ENCODE results near the gene ARHGAP33.

The ARHGAP33 gene

GRCh38 chr19:35740423-35741202, 34.8 kb upstream of the ARHGAP33 start:
- DNase-seq (ENCODE audit: low spot score), result peak; percentile 100

DNA sequence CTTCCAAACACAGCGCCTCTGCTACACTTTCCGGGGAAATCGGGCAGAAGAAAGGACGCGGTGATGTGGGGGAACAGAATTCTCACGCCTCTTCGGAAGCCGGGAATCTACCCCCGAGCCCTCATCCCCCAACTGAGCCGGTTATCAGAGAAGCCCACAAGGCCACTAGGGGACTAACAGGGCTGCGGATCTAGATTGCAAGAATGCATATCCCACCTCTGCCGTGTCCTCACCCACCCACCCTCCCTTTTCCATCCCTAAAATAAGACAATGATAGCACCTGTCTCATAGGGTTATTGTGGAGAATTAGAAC, 34.2 kb upstream of the ARHGAP33 start:
- DNase-seq (ENCODE audit: low spot score), result no peak

DNA sequence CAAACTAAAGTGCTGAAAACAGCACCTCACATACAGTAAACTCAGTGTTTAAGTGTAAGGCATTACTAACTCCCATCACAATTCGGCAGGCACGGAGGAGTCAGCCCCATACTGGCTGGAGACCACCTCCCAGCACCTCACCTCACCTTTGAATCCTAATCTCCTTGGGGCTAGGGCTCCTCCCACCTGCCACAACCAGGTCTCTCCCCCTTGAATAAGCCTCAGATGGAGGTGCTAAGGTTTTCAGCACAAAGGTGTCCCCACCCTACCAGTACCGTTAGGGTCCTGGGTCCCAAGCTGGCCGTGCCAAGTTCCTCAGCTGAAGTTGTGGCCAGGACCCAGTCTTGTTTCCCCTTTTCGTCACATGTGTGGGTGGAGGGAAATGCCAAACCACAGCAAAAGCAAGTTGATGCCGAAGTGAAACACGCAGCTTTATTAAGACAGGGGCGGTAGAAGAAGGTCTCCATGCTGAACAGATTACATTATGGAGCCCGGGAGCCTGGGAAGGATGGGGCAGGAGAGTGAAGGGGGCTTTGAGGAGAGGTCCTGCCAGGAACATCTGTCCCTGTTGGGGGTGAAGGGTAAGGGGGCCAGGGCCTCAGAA, 33.1 kb upstream of the ARHGAP33 start, which contains the start of gene IGFLR1:
Gene IGFLR1 (minus strand): TSS at position 332 of the 604 bp plus-strand sequence. CDS start 1,272 bp downstream, outside the sequence.
- no peak for DNase-seq (ENCODE audit: low spot score)

DNA sequence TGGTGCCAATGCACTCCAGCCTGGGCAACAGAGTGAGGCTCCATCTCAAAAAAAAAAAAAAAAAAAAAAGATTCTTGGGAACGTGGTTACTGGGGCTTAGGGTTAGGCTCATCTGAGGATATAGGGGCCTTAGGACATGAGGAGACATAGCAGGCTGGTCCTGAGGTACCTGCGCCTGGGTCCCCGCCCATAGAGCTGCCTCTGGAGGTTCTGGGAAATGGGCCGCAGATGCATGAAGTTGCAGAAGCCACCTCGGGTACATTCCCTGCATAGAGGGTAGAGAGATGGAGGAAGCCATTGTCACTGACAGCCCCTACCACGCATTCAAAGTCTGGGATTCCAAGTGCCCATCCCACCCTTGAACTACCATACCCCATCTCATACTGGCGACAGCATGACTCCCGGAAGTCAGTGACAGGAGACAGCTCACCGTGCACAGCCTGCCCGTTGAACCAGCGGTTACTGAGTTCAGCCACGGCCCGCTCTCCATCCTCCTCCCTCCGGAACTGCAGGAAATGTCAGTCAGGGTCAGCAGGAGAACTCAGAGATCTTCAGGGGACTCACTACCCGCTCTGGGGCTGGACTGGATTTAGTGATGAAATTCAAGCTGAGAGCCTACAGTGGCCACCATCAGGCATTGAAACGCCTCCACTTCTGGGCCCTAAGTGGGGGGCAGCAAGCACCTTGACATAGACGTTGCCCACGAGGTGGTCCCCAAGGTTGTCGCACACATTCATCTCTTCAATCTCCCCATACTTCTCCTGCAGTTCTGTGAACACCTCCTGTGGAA, 31.5 kb upstream of the ARHGAP33 start:
- DNase-seq (ENCODE audit: low spot score), result no peak

GRCh38 chr19:35744430-35745327, 30.7 kb upstream of the ARHGAP33 start:
- DNase-seq (ENCODE audit: low spot score), result peak; percentile 93

GRCh38 chr19:35745328-35746086, 29.9 kb upstream of the ARHGAP33 start, which contains the start of the genes PSENEN and U2AF1L4:
PSENEN (plus strand) TSS chr19:35745651; CDS start chr19:35745931, 280 bp downstream.
U2AF1L4 (minus strand) TSS chr19:35745418; CDS start chr19:35745391, 27 bp downstream.
- peak; percentile 97 for DNase-seq (ENCODE audit: low spot score)

GRCh38 chr19:35746087-35746462, 29.3 kb upstream of the ARHGAP33 start:
- DNase-seq (ENCODE audit: low spot score), result no peak

DNA sequence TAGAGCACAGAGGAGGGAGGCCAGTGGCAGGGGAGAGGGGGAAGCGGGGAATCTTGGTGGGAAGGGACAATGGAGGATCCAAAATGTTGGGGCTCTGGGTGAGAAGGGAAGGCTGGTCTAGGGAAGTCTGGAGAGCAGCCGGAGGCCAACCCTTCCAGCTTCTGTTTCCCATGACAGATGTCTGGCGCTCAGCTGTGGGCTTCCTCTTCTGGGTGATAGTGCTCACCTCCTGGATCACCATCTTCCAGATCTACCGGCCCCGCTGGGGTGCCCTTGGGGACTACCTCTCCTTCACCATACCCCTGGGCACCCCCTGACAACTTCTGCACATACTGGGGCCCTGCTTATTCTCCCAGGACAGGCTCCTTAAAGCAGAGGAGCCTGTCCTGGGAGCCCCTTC, 28.8 kb upstream of the ARHGAP33 start:
- DNase-seq (ENCODE audit: low spot score), result no peak

DNA sequence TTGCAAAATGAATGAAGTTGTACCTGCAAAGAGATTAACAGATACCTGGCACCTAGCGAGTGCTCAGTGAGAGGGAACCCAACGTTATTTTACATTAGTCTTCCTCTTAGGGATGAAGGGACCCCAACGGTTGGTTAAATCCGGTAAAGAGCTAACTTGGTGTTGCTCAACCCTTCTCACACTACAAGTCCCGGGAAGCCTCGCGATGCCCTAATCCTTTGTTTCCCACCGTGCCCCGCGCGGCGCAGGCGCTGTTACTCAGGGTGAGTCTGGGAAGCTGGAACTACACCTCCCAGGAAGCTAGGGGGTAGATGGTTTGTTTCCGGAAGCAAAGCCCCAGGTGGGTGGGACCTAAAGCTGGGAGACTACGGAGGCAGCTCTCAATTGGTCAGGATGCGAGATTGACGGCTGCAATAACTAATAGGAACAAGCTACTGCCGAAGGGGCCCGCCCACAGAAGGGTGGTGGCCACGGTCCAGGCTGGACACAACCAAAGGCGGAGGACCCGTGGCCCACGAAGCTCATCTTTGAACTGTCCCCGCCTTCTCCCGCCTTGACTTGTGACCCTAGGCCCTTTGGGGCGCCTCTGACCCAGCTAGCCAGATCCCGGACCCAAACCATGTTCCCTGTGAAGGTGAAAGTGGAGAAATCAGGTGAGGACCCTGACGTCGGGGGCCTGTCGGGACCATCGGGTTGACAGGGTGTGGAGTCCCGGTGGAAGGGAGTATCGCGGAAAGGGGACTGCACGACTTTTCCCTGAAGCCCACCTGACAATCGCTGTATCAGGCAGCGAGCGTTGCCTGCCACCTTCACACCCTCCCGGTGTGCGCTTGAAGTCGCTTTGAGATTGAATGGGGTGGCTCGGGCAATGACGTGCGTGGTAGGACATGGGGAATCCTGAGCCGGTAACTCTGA, 27.0 kb upstream of the ARHGAP33 start, which contains the start of gene LIN37:
Gene LIN37 (plus strand): TSS at position 471 of the 915 bp plus-strand sequence. CDS start 149 bp downstream, at position 620.
- DNase-seq (ENCODE audit: low spot score), result peak; percentile 99

DNA sequence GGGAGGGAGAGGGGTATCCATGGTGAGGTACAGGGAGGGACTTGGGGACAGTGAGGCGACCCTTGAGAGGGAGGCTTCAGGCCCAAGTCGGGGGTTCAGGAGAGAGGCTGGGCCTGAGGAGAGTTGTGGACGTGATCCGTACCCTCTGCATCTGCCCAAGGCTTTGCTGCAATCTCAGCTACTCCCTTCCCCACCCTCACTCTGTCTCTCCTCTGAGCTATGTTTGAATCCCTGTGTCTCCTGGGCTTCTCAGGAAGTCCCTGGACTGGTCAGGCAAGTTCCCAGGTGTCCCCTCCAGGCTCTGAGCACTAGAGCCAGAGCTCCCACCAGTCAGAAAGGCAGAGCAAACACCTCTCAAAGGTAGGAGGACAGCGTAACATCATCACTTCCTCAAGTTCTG, 25.2 kb upstream of the ARHGAP33 start:
- no peak for DNase-seq (ENCODE audit: low spot score)

- no peak for DNase-seq (ENCODE audit: low spot score)
These were observed 23.3 kb upstream of the ARHGAP33 start for GRCh38 chr19:35751839-35752745.

DNA sequence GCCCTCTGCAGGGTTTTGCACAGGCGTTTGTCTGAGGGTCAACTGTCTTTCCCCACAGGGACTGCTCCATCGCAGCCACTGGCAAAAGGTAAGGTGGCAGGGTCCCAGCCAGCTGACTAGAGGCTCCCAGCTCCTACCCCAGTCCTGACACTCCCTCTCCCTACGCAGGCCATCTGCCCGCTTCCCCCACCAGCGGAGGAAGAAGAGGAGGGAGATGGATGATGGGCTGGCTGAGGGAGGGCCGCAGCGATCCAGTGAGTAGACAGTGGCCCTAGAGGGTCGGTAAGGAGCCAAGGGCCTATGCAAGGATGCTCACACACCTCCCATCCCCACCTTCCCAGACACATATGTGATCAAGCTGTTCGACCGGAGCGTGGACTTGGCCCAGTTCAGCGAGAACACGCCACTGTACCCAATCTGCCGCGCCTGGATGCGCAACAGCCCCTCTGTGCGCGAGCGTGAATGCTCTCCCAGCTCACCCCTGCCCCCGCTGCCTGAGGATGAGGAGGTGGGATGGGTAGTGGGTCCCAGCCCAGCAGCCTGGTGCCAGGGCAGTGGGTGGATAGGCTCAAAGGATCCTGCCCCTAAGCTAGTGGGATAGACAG, 22.5 kb upstream of the ARHGAP33 start:
- DNase-seq (ENCODE audit: low spot score), result no peak

DNA sequence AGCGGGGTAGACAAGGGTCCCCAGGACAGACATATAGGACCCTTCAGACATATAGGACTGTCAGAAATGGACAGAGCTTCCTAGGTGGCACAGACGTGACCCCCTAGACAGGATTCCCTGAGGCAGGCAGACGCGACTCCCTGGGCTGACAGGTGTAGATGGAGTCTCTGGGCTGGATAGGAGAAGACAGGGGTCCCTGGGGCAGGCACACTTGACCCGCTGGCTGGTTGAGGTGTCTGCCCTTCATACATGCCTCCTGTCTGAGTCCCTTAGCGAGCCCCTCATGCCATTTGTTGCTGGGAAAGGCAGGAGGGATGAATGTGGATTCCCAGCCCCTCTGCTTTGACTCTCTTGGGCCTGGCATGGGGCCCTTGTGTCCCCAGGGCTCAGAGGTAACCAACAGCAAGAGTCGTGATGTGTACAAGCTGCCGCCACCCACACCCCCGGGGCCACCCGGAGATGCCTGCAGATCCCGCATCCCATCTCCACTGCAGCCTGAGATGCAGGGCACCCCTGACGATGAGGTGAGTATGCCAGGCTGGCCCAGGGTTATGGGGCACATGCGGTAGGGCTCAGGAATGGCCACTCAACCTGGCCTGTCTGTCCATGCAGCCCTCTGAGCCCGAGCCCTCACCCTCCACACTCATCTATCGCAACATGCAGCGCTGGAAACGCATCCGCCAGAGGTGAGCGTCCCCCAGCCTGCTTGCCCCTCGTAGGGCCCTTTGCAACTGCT, 21.6 kb upstream of the ARHGAP33 start:
- no peak for DNase-seq (ENCODE audit: low spot score)

DNA sequence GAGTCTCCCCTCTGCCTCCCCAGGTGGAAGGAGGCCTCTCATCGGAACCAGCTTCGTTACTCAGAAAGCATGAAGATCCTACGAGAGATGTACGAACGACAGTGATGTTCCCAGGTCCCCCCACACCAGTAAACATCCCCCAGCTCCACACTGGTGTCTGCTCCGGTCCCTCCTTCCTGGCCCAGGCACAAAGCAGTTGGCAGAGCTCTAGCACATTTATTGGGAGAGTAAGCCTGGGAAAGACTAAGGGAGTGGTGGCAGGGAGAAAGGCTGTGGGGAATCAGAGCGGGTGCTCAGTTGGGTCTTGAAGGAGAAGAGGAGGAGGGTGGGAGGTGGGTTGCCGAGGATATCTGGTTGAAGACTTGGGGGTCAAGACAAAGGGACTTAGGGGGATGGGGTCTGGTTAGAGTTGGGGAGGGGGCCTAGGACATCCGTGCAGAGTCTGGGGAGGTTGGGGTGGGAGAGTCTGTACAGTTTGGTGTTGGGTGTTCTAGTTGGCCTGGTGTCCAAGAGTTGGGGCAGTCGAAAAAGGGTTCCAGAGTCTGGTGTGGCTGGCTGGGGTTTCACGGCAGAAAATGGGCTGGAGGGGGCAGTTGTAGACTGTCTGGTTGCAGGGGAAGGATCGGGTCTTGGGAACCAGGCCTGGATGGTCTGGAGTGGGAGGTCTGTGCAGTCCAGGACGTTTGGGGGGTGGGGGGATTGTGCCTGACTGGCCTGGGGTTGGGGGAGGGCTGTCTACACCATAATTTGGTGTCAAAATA, 20.8 kb upstream of the ARHGAP33 start:
- DNase-seq (ENCODE audit: low spot score), result no peak

DNA sequence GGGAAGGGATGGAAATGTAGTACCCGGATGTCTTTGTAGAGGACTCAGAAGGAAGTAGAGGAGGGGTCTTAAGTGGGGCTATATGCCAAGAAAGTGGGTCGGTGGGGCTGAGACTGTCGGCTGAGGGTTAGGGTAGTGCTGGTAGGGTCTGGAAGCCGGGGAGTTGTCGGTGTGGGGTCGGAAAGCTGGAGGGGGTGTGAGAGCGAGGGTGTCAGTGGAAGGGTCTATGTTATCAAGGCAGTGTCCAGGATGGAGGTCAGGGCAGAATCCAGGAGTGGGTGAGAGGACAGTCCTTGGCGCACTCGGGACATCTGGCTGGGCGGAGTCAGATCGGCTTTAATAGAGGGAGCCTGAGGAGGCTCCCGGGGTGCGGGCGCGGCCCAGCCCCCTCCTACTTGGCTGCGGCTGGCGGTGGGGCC, 20.2 kb upstream of the ARHGAP33 start:
- DNase-seq (ENCODE audit: low spot score), result no peak

DNA sequence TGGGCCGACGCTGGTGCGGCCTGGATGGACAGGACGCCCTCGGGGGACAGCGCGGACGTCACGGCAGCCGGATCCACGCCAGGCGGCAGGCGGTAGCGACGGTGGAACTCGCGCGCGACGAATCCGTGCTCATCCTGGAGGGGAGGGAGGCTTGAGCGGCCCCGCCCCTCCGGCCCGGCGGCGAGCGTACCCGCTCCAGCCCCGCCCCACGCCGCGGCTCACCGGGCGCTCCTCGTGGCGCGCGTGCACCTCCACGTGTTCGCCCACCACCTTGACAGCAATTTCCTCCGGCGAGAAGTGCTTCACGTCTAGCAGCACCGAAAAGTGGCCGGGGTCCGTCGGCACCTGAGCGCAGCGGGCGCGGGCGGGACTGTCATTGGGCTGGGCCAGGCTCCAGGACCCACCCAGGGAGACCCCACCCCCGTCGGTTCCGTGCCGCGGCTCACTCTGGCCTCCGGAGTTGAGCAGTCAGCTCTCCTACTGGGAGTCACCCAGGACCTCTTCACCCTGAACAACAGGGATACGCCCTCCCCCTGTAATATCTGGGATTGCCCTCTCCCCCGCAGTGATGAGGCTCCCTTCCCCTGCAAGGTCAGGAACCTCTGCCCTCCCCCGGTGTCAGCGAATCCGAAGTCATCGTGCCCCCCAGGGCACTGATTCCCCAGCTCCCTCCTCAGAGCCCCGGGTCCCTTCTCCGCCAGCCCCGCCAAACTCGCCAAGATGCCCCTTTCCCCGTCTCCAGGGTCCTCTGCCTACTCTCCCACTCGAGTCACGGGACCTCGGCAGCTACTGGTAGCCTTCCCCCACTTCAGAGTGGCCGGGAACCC, 19.6 kb upstream of the ARHGAP33 start:
- peak; percentile 72 for DNase-seq (ENCODE audit: low spot score)

Measured in hepatic stellate cell (primary cell).